ENCODE data around the gene UGT1A9.

Gene UGT1A9

GRCh38 chr2:233758849-233759248 is 87.2 kb downstream of the UGT1A9 start:
- DNase-seq (ENCODE audit: low spot score): no peak

GRCh38 chr2:233760043-233760442 is 88.3 kb downstream of the UGT1A9 start, which contains the start of gene UGT1A1:
TSS of gene UGT1A1 (plus strand) at chr2:233760270. CDS start at chr2:233760288, 18 bp downstream.
- no peak for DNase-seq (ENCODE audit: low spot score)

DNA sequence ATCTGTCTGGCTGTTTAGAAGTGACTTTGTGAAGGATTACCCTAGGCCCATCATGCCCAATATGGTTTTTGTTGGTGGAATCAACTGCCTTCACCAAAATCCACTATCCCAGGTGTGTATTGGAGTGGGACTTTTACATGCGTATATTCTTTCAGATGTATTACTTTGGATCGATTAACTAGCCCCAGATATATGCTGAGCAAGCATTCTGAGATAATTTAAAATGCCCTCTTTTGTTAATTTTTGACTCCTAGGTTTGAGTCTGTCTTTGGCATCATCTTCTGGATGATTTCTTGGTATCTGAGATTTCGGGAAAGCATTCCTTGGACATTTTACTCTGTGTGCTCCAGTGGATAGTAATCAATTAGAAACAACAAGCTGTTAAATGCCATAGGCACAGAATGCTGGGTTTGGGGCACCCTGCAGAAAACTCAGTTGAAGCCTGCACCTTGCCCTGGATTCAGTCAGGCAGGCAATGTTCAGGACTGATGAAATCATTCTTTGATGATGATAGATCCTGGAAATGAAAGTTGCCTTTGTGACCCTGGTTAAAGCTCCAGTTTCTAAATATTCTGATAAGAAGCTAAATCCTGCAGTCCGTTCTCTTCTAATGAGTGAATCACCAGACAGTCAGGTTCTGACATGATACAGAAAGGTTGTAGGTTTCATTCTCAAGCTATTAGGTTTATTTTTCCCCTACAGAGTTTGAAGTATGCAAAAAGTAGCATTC is 89.5 kb downstream of the UGT1A9 start:
- DNase-seq (ENCODE audit: low spot score): peak; percentile 27

- peak; percentile 54 for DNase-seq (ENCODE audit: low spot score)
Observed at GRCh38 chr2:233764264-233764663, 92.6 kb downstream of the UGT1A9 start.

DNA sequence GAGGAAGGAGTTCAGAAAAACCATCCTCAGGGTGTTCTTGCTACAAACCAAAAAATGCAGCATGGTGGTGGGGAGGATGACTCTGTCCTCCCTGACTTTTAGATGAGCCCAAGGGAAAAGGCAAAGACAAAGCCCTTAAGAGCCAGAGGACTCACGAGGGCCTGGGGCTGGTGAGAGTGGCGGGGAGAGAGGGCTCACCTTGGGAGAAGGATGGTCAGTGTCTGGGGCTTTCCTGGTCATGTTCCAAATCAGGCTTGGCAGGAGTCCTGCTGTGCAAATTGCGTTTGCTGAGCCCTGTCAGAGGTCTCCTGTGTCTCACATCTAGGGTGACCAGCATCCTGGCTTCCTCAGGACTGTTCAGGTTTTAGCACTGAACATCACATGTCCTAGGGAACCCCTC is 93.1 kb downstream of the UGT1A9 start:
- no peak for DNase-seq (ENCODE audit: low spot score)

- no peak for DNase-seq (ENCODE audit: low spot score)
Observed at GRCh38 chr2:233766416-233766815, 94.7 kb downstream of the UGT1A9 start.

- DNase-seq (ENCODE audit: low spot score): no peak
Observed at GRCh38 chr2:233768076-233768475, 96.4 kb downstream of the UGT1A9 start.

GRCh38 chr2:233769260-233769659 is 97.6 kb downstream of the UGT1A9 start:
- DNase-seq (ENCODE audit: low spot score): no peak

GRCh38 chr2:233772153-233772552 is 100.5 kb downstream of the UGT1A9 start:
- no peak for DNase-seq (ENCODE audit: low spot score)

DNA sequence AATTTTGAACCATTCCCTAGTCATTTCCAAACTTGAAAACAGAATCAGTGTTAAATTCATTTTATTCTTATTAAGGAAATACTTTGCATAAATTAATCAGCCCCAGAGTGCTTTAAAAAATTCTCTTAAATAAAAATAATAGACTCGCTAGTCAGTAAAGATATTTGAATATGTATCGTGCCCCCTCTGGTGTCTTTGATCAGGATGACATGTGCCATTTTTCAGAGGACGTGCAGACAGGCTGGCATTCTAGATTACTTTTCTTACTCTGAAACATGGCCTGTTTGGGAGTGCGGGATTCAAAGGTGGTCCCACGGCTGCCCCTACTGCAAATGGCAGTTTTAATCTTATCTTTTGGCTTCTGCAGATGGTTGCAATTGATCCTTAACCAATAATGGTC is 100.9 kb downstream of the UGT1A9 start:
- no peak for DNase-seq (ENCODE audit: low spot score)

DNA sequence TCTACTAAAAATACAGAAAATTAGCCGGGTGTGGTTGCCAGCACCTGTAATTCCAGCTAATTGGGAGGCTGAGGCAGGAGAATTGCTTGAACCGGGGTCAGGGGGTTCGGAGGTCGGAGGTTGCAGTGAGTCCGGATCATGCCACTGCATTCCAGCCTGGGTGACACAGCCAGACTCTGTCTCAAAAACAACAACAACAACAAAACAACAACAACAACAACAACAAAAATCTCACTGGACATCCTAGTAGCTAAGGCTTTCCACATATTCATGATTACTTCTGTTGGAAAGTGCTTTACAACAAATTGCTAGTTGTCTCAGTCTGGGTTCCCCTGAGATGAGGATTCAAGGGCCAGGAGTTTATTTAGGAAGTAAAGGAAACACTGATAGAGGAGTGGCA is 102.2 kb downstream of the UGT1A9 start:
- DNase-seq (ENCODE audit: low spot score): no peak

DNA sequence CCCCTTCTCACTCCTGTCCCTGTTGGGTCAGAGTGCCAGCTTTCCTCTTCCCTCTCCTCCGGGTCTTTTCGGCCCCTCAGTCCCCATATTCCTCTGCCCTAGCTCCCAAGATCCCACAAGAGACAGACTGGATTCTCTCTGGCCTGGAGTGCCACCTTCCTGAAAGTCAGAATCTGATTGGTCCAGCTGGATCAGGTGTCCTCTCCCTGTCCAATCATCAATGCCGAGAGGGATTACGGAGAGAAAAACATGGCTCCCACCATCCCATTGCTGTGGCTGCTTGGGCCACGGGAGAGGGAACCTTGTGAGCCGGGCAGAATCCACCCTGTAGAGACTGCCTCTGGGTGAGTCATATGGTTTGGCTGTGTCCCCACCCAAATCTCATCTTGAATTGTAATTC is 103.7 kb downstream of the UGT1A9 start:
- no peak for DNase-seq (ENCODE audit: low spot score)

DNA sequence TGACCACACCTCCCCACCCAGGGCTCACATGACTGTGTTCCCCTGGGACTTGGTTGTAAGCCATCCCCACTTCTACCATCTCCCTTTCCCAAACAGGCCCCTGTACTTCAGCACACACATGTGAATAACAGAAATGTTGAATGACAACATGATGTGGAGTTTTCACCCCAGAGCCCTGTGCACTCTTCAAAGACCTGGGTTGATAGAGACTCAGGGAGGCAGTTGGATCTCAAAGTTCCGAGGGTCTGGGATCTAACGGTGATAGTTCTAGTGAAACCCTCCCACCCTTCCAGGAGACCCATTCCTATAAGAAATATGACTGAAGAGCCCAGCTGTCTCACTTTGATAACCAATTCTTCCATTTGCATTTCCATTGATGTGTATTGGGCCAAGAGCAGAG is 106.3 kb downstream of the UGT1A9 start, which contains the start of gene MROH2A:
Gene MROH2A (plus strand): TSS at position 301 of the 400 bp plus-strand sequence. CDS start 1,029 bp downstream, outside the sequence.
- DNase-seq (ENCODE audit: low spot score): no peak

GRCh38 chr2:233779722-233780121 is 108.0 kb downstream of the UGT1A9 start:
- DNase-seq (ENCODE audit: low spot score): no peak

DNA sequence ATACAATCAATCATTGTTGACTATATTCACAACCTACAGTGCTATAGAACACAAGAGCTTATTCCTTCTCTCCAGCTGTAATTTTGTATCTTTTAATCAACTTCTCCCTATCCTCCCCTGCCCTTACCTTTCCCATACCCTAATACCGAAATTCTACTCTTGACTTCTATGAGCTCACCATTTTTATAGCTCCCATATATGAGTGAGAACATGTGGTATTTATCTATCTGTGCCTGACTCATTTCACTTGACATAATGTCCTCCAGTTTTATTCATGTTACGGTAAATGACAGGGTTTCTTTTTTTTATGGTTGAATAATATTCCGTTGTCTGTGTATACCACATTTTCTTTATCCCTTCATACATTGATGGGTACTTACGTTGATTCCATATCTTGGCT is 109.1 kb downstream of the UGT1A9 start:
- no peak for DNase-seq (ENCODE audit: low spot score)

- no peak for DNase-seq (ENCODE audit: low spot score)
Observed at GRCh38 chr2:233789554-233789953, 117.9 kb downstream of the UGT1A9 start.

GRCh38 chr2:233791151-233791882 is 119.6 kb downstream of the UGT1A9 start:
- DNase-seq (ENCODE audit: low spot score): no peak

GRCh38 chr2:233791883-233792329 is 120.2 kb downstream of the UGT1A9 start:
- no peak for DNase-seq (ENCODE audit: low spot score)

- no peak for DNase-seq (ENCODE audit: low spot score)
Observed at GRCh38 chr2:233792720-233793119, 121.0 kb downstream of the UGT1A9 start.

- no peak for DNase-seq (ENCODE audit: low spot score)
Observed at GRCh38 chr2:233793465-233794127, 121.9 kb downstream of the UGT1A9 start.

GRCh38 chr2:233794128-233794658 is 122.5 kb downstream of the UGT1A9 start:
- DNase-seq (ENCODE audit: low spot score): no peak

DNA sequence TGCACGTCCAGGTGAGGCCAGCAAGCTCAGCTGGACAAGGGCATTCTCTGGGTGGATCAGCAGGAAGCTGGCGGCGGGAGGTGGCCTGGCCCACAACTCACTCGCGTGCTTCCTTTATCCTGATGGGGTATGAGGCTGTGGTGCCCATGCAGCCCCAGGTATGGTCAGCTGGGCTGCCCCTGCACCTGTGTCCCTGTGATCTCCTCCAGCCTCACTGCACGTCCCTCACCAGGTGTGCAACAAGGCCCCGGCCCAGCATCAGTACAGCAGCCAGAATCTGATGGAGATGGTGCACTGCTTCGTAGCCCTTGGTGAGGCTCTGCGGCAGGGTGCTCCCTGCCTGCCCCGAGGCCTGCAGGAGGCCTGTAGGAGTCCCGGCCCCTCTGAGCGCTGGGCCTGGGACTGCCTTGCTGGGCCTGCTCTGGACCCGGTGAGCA is 124.1 kb downstream of the UGT1A9 start:
- DNase-seq (ENCODE audit: low spot score): no peak

Measured in kidney tubule cell (primary cell).